K562 (cell line): ENCODE results near the gene SMG6. TPM values are rescaled to one million over a fixed set of nuclear protein-coding genes. Genes with fewer than 3 reads are reported as not detected.
A peak's percentile ranks its signal among the peaks of the same experiment; 100 is the strongest.

ENCODE experiments used
- ATAC-seq: fragments of 200-7000 bp; cut with Tn5 transposase; 3 replicates; pipeline ENCODE4 v1.9.1; 2020; ENCODE audit warnings: moderate library complexity
- BruUV-seq: library from RNA; stranded (reverse); fragments of 400-500 nt; replicated peaks from 2 replicates; lab custom pipeline; 2021; lab: Mats Ljungman, UMichigan
- CTCF ChIA-PET: fragments of 300-600 bp; formaldehyde crosslinking; extraction: SDS; loops from one replicate; lab custom pipeline; 2021; ENCODE audit warnings: low intra/inter-chr PET ratio; lab: Yijun Ruan, JAX
- POLR2A ChIA-PET: fragments of 300-600, 350-650 bp; sonication (Branson Sonifier 250); formaldehyde crosslinking; extraction: SDS; loops from one replicate; lab custom pipeline; 2021; ENCODE audit warnings: antibody characterized with exemption, inconsistent platforms; lab: Yijun Ruan, JAX
- DNase-seq, 4 experiments: peaks; one replicate each; pipeline versions ENCODE4 v3.0.0 to v3.0.0-alpha.2; 2011 to 2018; ENCODE audit warnings: low spot score in 3 of 4, mixed read lengths in 3 of 4; ENCODE audit errors: extremely low read depth in 1 of 4
- FAIRE-seq: peaks from 2 replicates; lab custom pipeline; 2011; peaks lifted over from hg19 to GRCh38; lab: Jason Lieb, UNC
- H2AFZ ChIP-seq: 2 replicates; pipeline ENCODE4 v1.6.0; 2011; ENCODE audit warnings: low read depth, low read length, control low read depth, inconsistent platforms
- H3K27ac ChIP-seq: fragments of 200-600 bp; 3 replicates; pipeline ENCODE4 v1.8.0; 2011; ENCODE audit warnings: low read depth, mild to moderate bottlenecking, control low read depth, inconsistent platforms, low read length, moderate library complexity, mixed read lengths; ENCODE audit errors: extremely low read depth
- H3K27me3 ChIP-seq, 2 experiments: fragments of 300-600 bp in 1 of 2; 2 replicates in 1 of 2; 3 replicates in 1 of 2; pipeline versions ENCODE4 v1.6.0 to v1.8.0; 2011; ENCODE audit warnings: inconsistent platforms in 2 of 2, low read length in 2 of 2, mild to moderate bottlenecking in 1 of 2, mixed read lengths in 1 of 2, moderate library complexity in 1 of 2; ENCODE audit not compliant: control insufficient read depth in 2 of 2, insufficient read depth in 2 of 2
- H3K36me3 ChIP-seq: fragments of 300-600 bp; 3 replicates; pipeline ENCODE4 v1.8.0; 2011; ENCODE audit warnings: mild to moderate bottlenecking, low read length, inconsistent platforms; ENCODE audit not compliant: control insufficient read depth, insufficient read depth
- H3K4me1 ChIP-seq, 2 experiments: fragments of 200-600 bp in 1 of 2; replicated peaks in 1 of 2; 2 replicates in 1 of 2; 3 replicates in 1 of 2; pipeline versions ENCODE4 v1.5.1 to v1.8.0; 2011; ENCODE audit warnings: inconsistent platforms in 2 of 2, low read length in 2 of 2, mild to moderate bottlenecking in 1 of 2, mixed read lengths in 1 of 2, moderate library complexity in 1 of 2; ENCODE audit not compliant: control insufficient read depth in 2 of 2, insufficient read depth in 2 of 2
- H3K4me2 ChIP-seq: 2 replicates; pipeline ENCODE4 v1.6.1; 2011; ENCODE audit warnings: low read length, control low read depth, inconsistent platforms, mixed read lengths; ENCODE audit not compliant: insufficient read depth
- H3K4me3 ChIP-seq: fragments of 200-600 bp; sonication (generic), shearing (Covaris generic); 2 replicates; pipeline ENCODE4 v1.5.1; 2016; ENCODE audit warnings: control low read depth, inconsistent platforms
- H3K79me2 ChIP-seq: fragments of 200-600 bp; 3 replicates; pipeline ENCODE4 v1.8.0; 2011; ENCODE audit warnings: low read length, inconsistent platforms; ENCODE audit not compliant: control insufficient read depth, insufficient read depth
- H3K9ac ChIP-seq, 2 experiments: 2 replicates each; pipeline versions ENCODE4 v1.6.0 to v1.6.1; 2011; ENCODE audit warnings: low read depth in 2 of 2, low read length in 2 of 2, control low read depth in 1 of 2, inconsistent platforms in 1 of 2, mild to moderate bottlenecking in 1 of 2, mixed read lengths in 1 of 2; ENCODE audit not compliant: insufficient read depth in 1 of 2
- H3K9me1 ChIP-seq: one replicate; pipeline ENCODE4 v1.6.0; 2011; ENCODE audit warnings: inconsistent platforms, mild to moderate bottlenecking, low read length, moderate library complexity; ENCODE audit not compliant: control insufficient read depth, insufficient read depth
- H3K9me3 ChIP-seq: replicated peaks from 2 replicates; pipeline ENCODE4 v1.5.1; 2011; ENCODE audit warnings: low read depth, low read length, inconsistent platforms; ENCODE audit not compliant: control insufficient read depth, insufficient read depth
- H4K20me1 ChIP-seq: replicated peaks from 2 replicates; pipeline ENCODE4 v1.6.1; 2011; ENCODE audit warnings: low read length, inconsistent platforms, mixed read lengths; ENCODE audit not compliant: control insufficient read depth, insufficient read depth
- CTCF ChIP-seq, 3 experiments: IDR thresholded peaks in 2 of 3; conservative IDR thresholded peaks in 1 of 3; 2 replicates each; pipeline ENCODE4 v1.5.1; 2011 to 2012; ENCODE audit warnings: low read length in 3 of 3, mild to moderate bottlenecking in 3 of 3, control low read depth in 2 of 3, improper control_type of control experiment in 1 of 3, inconsistent platforms in 1 of 3, low read depth in 1 of 3, mixed read lengths in 1 of 3, moderate library complexity in 1 of 3; ENCODE audit not compliant: insufficient read depth in 2 of 3
- ETS2 ChIP-seq: IDR thresholded peaks from 2 replicates; pipeline ENCODE4 v1.6.1; 2016; ENCODE audit warnings: borderline replicate concordance, missing genetic modification characterization, mild to moderate bottlenecking, moderate library complexity, missing compliant biosample characterization; ENCODE audit not compliant: poor library complexity, severe bottlenecking
- WGBS: fragments of 100-300 bp; shearing (Covaris generic); methylation state at CpG from one replicate; pipeline ENCODE4 v1.1.6; 2016; ENCODE audit warnings: low coverage, mixed read lengths; ENCODE audit not compliant: insufficient coverage; ENCODE audit errors: missing lambda C conversion rate; 5-methylcytosine and 5-hydroxymethylcytosine counted together
- in situ Hi-C: fragments of 300-500 bp; cut with MboI; formaldehyde crosslinking; loops from 4 replicates; pipeline ENCODE4 v1.15.0; 2018; ENCODE audit warnings: inconsistent platforms, mixed read lengths
- intact Hi-C: fragments of 100-400 bp; cut with micrococcal nuclease; formaldehyde crosslinking; loops from 2 replicates; pipeline ENCODE4 v1.14.2; 2022
- polyA plus RNA-seq, 8 experiments: library from polyadenylated mRNA; depleted of rRNA in 4 of 8; stranded (reverse) in 5 of 8; unstranded in 3 of 8; fragments of >200 nt; fragmentation: Nextera tagmentation in 2 of 8; fragmentation: Illumina TruSeq in 1 of 8; extraction: Ambion mirVana in 2 of 8; extraction: Trizol in 1 of 8; gene quantifications; 2 replicates each; pipeline versions ENCODE4 v1.2.1 to v1.2.3, GENCODE V29; 2011 to 2014; ENCODE audit warnings: inconsistent platforms in 1 of 8, missing spikeins in 1 of 8
- total RNA-seq, 7 experiments: library from RNA; depleted of rRNA in 6 of 7; stranded (reverse); fragments of >200 nt in 6 of 7; fragmentation: Illumina TruSeq in 2 of 7; extraction: Trizol in 2 of 7; gene quantifications; 2 replicates each; pipeline versions ENCODE4 v1.2.1 to v1.2.3, GENCODE V29; 2011 to 2021; ENCODE audit warnings: low replicate concordance in 1 of 7
- TF ChIP-seq, protein P1 (sequence below): IDR thresholded peaks from 2 replicates; pipeline ENCODE4 v1.6.1; 2011; ENCODE audit warnings: borderline replicate concordance, low read depth, mild to moderate bottlenecking, moderate library complexity, low read length; ENCODE audit not compliant: insufficient read depth, poor library complexity, severe bottlenecking

The SMG6 gene
- total and polyA plus RNA-seq, 9 of the 15 experiments (the other 6 are each of a cell fraction or from before 2014, with no cell fraction given) = 0.44 to 13.9 (median 6.0) TPM

GRCh38 chr17:2070241-2071023 lies 233.2 kb downstream of the SMG6 start:
- H3K4me1 ChIP-seq = peaks cover 0 to 2% of the 10 kb centered on the region in 2 experiments; a peak in 1 of 5 replicates
- intact Hi-C loops (no loop called here), in situ Hi-C loops (no loop called here)
- no peak overlapping the region for H3K27ac ChIP-seq
- no peaks in the 10 kb centered on the region for H3K79me2 ChIP-seq
- no peak overlapping the region for H3K9ac ChIP-seq
- H3K36me3 ChIP-seq = peaks cover 11% of the 10 kb centered on the region; the same call in 1 of the 3 replicates
- FAIRE-seq = no peak
- H3K4me2 ChIP-seq = no peak overlapping the region
- POLR2A ChIA-PET = interaction anchor here (0.5 to 0.6 kb wide), 2 partner anchors 9 to 11 kb away, joined by 3 read pairs; no protein-coding TSS in a partner anchor
- no peaks in the 10 kb centered on the region for H3K9me3 ChIP-seq
- TF ChIP-seq, protein P1, sequence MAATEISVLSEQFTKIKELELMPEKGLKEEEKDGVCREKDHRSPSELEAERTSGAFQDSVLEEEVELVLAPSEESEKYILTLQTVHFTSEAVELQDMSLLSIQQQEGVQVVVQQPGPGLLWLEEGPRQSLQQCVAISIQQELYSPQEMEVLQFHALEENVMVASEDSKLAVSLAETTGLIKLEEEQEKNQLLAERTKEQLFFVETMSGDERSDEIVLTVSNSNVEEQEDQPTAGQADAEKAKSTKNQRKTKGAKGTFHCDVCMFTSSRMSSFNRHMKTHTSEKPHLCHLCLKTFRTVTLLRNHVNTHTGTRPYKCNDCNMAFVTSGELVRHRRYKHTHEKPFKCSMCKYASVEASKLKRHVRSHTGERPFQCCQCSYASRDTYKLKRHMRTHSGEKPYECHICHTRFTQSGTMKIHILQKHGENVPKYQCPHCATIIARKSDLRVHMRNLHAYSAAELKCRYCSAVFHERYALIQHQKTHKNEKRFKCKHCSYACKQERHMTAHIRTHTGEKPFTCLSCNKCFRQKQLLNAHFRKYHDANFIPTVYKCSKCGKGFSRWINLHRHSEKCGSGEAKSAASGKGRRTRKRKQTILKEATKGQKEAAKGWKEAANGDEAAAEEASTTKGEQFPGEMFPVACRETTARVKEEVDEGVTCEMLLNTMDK = peak; percentile 12
- TF ChIP-seq CTCF (IDR thresholded peaks at IDR 0.05 in 2 of 3, conservative IDR thresholded peaks at IDR 0.05 in 1 of 3; ENCODE audit: insufficient read depth in 2 of 3, low read depth in 1 of 3, low read length in 3 of 3) (peak in 1 of 3 experiments; percentile 15; a peak in 1 of 6 replicates), ETS2 (tag) (no peak)
- H3K4me3 ChIP-seq = no peak overlapping the region
- DNase-seq = no peak
- 80% methylated on average over 8 of the region's 13 CpGs for WGBS
- H3K27me3 ChIP-seq = no peaks in the 10 kb centered on the region
- H2AFZ ChIP-seq = no peak overlapping the region
- no peaks in the 10 kb centered on the region for H4K20me1 ChIP-seq
- H3K9me1 ChIP-seq = no peaks in the 10 kb centered on the region
- no TSS peak for BruUV-seq
- ATAC-seq = no peak
- CTCF ChIA-PET = no interaction called here
